ENCODE results near the gene CLCNKB. TPM values are rescaled to one million over a fixed set of nuclear protein-coding genes. Genes with fewer than 3 reads are reported as not detected.

CLCNKB gene
- total RNA-seq, 4 donors from 2014 or later = 0.38 to 2.2 (median 1.6) TPM; not detected in 1

DNA sequence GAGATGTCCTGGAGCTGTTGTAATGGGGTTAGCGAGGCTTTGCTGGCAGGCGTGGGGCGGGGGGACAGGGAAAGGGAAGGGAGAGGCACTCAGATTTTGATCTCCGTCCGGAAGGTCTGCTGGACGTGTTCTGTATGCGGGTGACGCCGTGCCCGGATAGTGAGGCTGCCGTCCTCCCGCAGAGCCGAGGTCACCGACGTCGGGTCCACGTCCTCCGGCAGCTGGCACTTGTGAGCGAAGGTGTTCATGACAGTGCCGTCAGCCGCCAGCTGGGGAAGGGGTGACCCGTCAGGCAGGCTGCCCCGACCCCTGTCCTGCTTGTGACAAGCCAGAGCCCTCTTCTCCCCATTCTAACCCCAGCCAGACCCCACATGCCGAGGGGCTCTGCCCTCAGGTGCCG lies 28.1 kb upstream of the CLCNKB start:
- TF ChIP-seq, protein P1, sequence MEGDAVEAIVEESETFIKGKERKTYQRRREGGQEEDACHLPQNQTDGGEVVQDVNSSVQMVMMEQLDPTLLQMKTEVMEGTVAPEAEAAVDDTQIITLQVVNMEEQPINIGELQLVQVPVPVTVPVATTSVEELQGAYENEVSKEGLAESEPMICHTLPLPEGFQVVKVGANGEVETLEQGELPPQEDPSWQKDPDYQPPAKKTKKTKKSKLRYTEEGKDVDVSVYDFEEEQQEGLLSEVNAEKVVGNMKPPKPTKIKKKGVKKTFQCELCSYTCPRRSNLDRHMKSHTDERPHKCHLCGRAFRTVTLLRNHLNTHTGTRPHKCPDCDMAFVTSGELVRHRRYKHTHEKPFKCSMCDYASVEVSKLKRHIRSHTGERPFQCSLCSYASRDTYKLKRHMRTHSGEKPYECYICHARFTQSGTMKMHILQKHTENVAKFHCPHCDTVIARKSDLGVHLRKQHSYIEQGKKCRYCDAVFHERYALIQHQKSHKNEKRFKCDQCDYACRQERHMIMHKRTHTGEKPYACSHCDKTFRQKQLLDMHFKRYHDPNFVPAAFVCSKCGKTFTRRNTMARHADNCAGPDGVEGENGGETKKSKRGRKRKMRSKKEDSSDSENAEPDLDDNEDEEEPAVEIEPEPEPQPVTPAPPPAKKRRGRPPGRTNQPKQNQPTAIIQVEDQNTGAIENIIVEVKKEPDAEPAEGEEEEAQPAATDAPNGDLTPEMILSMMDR (IDR thresholded peaks at IDR 0.05) = no peak
- DNase-seq (ENCODE audit: low spot score) (no peak), ATAC-seq (ENCODE audit: low FRiP score) (no peak)

DNA sequence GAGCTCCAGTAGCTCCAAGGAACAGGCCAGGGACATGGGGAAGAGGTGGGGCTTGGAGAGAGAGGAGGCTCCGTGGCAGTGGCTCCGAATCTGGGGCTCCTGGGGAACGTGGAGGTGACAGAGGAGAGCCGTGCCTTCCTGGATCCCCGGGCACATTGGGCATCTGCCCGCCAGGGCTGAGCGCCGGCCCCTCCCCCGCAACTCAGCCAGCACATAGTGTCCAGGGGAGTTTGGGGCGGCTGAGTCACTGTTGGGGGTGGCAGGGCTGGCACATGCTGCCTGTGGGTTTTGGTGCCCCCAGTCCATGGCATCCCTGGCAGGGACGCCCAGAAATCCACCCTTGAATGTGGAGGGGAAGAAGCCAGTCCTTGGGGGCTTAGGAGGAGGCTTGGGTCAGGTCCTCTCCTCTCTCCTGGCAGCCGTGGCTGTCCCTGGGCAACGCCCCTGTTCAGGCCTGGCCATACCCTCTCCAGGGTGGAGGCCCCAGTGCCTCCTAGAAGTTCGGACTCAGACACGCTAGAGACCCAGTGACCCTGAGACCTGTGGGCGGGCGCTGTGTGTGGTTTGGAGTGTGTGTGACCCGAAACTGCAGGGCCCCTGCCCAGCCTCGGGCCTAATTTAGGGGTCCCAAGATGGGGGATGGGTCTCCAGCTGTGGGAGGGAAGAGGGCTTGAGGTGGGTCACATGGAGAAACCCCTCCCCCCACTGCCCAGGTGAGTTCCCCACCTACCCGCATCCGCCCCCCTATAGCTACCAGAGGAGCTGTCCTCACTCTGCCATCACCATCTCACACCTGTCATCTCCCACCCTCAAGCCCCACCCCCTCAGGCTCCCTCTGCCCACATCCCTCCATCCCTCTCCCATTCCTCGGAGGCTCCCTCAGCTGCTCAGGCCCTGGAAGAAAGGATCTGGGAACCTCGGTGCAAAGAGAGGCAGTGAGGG lies 27.4 kb upstream of the CLCNKB start:
- ATAC-seq (ENCODE audit: low FRiP score) (no peak), DNase-seq (ENCODE audit: low spot score) (no peak)
- TF ChIP-seq, protein P1 (IDR thresholded peaks at IDR 0.05) = no peak

DNA sequence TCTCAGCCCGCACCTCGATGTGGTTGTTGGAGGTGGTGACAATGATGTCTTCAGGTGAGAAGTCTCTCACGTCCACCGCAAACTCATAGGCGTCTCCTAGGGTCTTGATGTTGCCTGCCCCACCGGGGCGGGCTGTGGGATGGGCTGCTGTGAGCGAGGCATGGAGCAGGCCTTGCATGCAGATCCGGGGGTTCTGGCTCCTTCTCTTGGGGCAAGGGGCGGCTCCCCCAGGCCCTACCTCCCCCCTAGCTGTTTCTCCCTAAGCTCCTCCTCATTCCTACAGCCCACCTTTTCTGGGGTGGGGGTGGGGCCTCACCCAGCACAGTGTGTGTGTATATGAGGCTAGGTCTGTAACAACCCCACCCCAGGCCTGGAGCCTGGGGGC lies 26.5 kb upstream of the CLCNKB start:
- ATAC-seq (ENCODE audit: low FRiP score) = no peak
- TF ChIP-seq, protein P1 (IDR thresholded peaks at IDR 0.05) = no peak
- DNase-seq (ENCODE audit: low spot score) = no peak

DNA sequence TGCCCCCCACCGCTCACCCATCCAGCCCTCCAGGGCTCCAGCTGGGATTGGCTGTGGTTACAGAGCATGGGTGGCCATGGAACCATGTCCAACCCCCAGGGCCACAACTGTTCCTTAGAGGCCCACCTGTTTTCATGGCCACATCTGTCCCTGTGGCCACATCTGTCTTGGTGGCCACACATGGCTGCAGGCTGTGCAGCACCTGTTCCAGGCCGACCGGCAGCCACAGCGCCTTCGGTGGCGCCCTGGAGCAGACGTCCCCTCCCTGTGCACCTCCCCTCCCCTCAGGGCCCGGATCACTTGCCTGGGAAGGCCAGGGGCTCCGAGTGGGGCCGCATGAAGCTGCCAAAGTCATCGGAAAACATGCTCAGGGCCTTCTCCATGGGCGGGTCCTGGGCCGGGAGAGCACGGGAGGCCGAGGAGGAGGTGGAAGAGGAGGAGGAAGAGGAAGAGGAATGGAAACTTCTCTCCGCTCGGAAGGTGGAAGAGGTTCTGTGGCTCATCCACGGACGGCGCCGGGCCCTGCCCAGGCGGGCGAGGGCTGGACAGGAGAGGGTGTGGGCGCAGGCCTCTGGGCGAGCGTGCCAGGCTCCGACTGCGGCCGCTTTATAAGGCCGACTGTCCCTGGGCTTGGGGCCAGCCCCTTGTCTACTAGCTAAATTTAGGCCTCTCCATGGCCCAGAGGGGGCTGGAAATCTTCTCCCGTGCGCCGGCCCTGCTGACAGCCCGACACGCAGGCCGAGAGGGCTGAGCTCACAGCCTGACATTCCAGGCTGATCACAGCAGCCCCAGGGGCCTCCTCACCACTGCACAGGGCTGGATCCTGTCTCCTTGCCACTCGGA lies 25.9 kb upstream of the CLCNKB start, which contains the start of gene HSPB7:
HSPB7 (minus strand) TSS at position 583 of the 843 bp plus-strand sequence; CDS start at position 503, 80 bp downstream.
- TF ChIP-seq, protein P1 (IDR thresholded peaks at IDR 0.05) = no peak
- peak; percentile 71 for ATAC-seq (ENCODE audit: low FRiP score)

DNA sequence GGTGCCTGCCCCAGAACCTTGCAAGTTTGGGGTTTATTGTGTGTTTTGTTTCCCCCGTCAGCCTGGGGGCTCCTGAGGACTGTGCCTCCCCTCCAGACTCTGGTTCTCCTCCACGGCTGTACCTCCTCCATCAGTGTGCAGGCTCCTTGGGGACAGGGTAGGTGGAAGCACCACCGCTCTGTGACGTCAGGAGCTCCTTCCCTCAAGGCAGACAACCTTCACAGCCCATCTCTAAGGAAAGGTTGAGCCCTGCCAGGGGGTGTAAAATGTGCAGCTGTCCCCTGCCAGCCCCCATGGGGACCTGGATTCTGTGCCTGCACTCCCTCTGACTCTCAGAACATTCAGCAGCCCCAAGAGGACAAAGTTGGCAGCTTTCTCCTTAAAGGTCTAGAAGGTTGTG lies 25.3 kb upstream of the CLCNKB start:
- ATAC-seq (ENCODE audit: low FRiP score) (no peak), DNase-seq (ENCODE audit: low spot score) (no peak)
- TF ChIP-seq, protein P1 (IDR thresholded peaks at IDR 0.05) = no peak

More for the DNA sequence above, 25.9 kb upstream of the CLCNKB start, which contains the start of gene HSPB7:
- no peak for DNase-seq (ENCODE audit: low spot score)

DNA sequence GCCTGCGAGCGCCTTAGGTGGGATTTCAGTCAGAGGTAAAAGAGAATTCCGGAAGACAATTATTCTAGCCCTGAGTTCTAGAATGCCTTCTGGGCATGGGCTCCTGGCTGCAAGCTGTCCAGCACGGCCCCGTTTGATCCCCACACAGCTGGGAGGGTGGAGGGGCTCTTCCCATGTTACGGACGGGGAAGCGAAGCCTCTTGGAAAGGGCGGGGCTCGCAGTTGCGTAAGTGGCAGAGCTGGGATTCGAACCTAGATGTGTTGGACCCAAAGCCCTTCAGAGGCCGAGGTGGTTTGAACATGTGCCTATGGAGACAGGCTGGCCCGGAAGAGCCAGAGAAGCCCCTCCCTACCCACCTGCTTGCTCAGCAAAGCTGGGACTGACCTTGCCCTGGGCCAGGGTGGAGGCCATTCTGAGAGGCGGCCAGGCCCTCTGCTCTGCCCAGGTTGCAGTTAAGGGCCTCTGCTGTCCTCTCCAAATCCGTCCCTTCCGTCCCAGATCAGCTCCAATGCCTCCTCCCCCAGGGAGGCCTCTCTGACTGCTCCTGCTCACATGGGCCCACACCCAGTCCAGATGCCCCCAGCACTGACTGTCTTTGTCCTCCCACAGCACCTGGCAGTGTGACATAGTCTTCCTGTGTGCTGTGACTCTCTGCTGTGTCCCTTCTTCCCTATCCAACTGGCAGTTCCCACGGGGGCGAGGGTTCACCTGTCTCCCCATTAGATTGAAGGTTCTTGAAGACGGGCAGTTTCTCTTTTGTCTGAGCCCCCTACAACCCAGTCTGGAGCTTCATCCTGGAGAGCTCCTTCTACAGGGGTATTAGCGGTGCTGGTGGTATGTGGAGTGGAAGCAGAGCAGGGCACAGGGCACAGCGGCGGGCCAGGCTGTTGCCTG lies 24.6 kb upstream of the CLCNKB start:
- no peak for DNase-seq (ENCODE audit: low spot score)
- no peak for ATAC-seq (ENCODE audit: low FRiP score)
- TF ChIP-seq, protein P1 (IDR thresholded peaks at IDR 0.05) = no peak

Measured in omental fat pad (tissue), 4 donors.